GM21619 (cell line): ENCODE data around the gene DCC.

Experiments used
- ATAC-seq: cut with Tn5 transposase; IDR thresholded peaks from one replicate; pipeline ENCODE4 v1.9.1; 2021; ENCODE audit not compliant: unreplicated experiment

DCC gene

GRCh38 chr18:53551868-53552426 lies 1212.0 kb downstream of the DCC start:
- no peak for ATAC-seq

GRCh38 chr18:53553030-53553429 lies 1213.0 kb downstream of the DCC start:
- ATAC-seq = no peak

GRCh38 chr18:53556450-53556849 lies 1216.5 kb downstream of the DCC start:
- no peak for ATAC-seq

- no peak for ATAC-seq
Observed at GRCh38 chr18:53560546-53560945, 1220.5 kb downstream of the DCC start.

- no peak for ATAC-seq
Observed at GRCh38 chr18:53566626-53567025, 1226.6 kb downstream of the DCC start.

- peak; percentile 69 for ATAC-seq
Observed at GRCh38 chr18:53567929-53568574, 1228.1 kb downstream of the DCC start.
